Glutamatergic neuron (in vitro differentiated cells): ENCODE results near the gene CD200. TPM values are rescaled to one million over a fixed set of nuclear protein-coding genes. Genes with fewer than 3 reads are reported as not detected.
"Not testable (repeated sequence)": the region's sequence is repeated elsewhere in the genome, so short reads cannot be mapped to it uniquely, and the experiment has no call there.

ENCODE experiments used
- DNase-seq: peaks from one replicate; pipeline ENCODE4 v3.0.0; 2022
- H3K27ac Mint-ChIP-seq: one replicate; pipeline ENCODE4 v1.8.0; 2020; ENCODE audit warnings: mild to moderate bottlenecking, mixed read lengths, inconsistent platforms; ENCODE audit not compliant: unreplicated experiment
- H3K27me3 Mint-ChIP-seq: one replicate; pipeline ENCODE4 v1.8.0; 2020; ENCODE audit warnings: mild to moderate bottlenecking, moderate library complexity, mixed read lengths, inconsistent platforms; ENCODE audit not compliant: unreplicated experiment
- H3K36me3 Mint-ChIP-seq: one replicate; pipeline ENCODE4 v1.8.0; 2020; ENCODE audit warnings: mild to moderate bottlenecking, mixed read lengths, inconsistent platforms; ENCODE audit not compliant: unreplicated experiment
- H3K4me1 Mint-ChIP-seq: one replicate; pipeline ENCODE4 v1.8.0; 2020; ENCODE audit warnings: mild to moderate bottlenecking, low read depth, mixed read lengths, inconsistent platforms; ENCODE audit not compliant: unreplicated experiment
- H3K4me3 Mint-ChIP-seq: one replicate; pipeline ENCODE4 v1.8.0; 2020; ENCODE audit warnings: mild to moderate bottlenecking, mixed read lengths, inconsistent platforms; ENCODE audit not compliant: unreplicated experiment
- H3K9me3 Mint-ChIP-seq: one replicate; pipeline ENCODE4 v1.8.0; 2020; ENCODE audit warnings: mild to moderate bottlenecking, moderate library complexity, mixed read lengths, inconsistent platforms; ENCODE audit not compliant: unreplicated experiment
- total RNA-seq: library from RNA; stranded (reverse); fragmentation: NEBNext Ultra II Directional; extraction: Animal tissue kit (Norgen Biotek cat#: 25700); gene quantifications from one replicate; pipeline ENCODE4 v1.2.1, GENCODE V29; 2021; ENCODE audit not compliant: unreplicated experiment
- TF ChIP-seq, protein P1 (sequence below): fragments of 200-600 bp; sonication (generic); IDR thresholded peaks from one replicate; pipeline ENCODE4 v1.5.0; 2021; ENCODE audit not compliant: partially characterized antibody, unreplicated experiment

CD200 gene
- total RNA-seq, 1 donor from 2014 or later = 67.9 TPM

DNA sequence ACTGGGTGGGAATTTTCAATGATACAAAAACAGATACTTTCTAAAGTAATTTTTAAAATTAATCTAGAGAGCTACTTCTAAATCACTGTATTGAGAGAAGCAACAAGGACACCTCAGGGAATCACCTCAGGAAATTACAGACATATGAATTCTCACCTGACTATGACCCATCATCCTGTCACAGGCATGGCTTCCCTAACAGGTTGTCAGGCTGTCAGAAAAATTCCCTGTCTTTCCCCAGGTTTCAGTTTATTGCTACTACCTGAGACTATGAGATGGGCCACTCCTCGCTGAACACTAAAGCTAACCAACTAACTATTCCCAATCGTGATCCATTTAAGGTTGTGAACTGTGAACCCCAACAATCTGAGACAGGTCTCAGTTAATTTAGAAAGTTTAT lies 66.1 kb downstream of the CD200 start:
- H3K36me3 Mint-ChIP-seq = no peaks in the 10 kb centered on the region
- peaks cover 2% of the 10 kb centered on the region for H3K9me3 Mint-ChIP-seq
- peaks cover 2% of the 10 kb centered on the region for H3K27me3 Mint-ChIP-seq
- no peaks in the 10 kb centered on the region for H3K4me1 Mint-ChIP-seq
- no peak overlapping the region for H3K4me3 Mint-ChIP-seq
- no peak overlapping the region for H3K27ac Mint-ChIP-seq
- no peak for DNase-seq
- TF ChIP-seq, protein P1, sequence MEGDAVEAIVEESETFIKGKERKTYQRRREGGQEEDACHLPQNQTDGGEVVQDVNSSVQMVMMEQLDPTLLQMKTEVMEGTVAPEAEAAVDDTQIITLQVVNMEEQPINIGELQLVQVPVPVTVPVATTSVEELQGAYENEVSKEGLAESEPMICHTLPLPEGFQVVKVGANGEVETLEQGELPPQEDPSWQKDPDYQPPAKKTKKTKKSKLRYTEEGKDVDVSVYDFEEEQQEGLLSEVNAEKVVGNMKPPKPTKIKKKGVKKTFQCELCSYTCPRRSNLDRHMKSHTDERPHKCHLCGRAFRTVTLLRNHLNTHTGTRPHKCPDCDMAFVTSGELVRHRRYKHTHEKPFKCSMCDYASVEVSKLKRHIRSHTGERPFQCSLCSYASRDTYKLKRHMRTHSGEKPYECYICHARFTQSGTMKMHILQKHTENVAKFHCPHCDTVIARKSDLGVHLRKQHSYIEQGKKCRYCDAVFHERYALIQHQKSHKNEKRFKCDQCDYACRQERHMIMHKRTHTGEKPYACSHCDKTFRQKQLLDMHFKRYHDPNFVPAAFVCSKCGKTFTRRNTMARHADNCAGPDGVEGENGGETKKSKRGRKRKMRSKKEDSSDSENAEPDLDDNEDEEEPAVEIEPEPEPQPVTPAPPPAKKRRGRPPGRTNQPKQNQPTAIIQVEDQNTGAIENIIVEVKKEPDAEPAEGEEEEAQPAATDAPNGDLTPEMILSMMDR = no peak

DNA sequence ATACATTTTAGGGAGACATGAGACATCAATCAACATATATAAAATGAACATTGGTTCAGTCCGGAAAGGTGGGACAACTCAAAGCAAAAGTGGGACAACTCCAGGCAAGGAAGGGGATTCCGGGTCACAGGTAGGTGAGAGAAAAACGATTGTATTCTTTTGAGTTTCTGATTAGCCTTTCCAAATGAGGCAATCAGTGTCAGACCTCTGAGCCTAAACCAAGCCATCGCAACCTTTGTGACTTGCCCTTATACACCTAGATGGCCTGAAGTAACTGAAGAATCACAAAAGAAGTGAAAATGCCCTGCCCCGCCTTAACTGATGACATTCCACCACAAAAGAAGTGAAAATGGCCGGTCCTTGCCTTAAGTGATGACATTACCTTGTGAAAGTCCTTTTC lies 66.6 kb downstream of the CD200 start:
- not testable (repeated sequence) for DNase-seq, H3K4me1 Mint-ChIP-seq, H3K27ac Mint-ChIP-seq, H3K36me3 Mint-ChIP-seq, H3K27me3 Mint-ChIP-seq, H3K9me3 Mint-ChIP-seq, H3K4me3 Mint-ChIP-seq

DNA sequence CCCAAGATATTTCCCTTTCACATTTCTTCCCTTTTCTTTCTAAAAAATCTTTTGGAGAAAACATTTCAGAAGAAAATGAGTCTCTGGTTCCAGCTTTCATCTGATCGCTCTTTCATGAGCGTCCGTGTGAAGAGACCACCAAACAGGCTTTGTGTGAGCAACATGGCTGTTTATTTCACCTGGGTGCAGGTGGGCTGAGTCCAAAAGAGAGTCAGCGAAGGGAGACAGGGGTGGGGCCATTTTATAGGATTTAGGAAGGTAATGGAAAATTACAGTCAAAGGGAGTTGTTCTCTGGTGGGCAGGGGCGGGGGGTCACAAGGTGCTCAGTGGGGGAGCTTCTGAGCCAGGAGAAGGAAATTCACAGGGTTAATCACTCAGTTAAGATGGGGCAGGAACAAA lies 67.4 kb downstream of the CD200 start:
- H3K4me3 Mint-ChIP-seq, H3K9me3 Mint-ChIP-seq, H3K27ac Mint-ChIP-seq, H3K36me3 Mint-ChIP-seq, DNase-seq, H3K4me1 Mint-ChIP-seq, H3K27me3 Mint-ChIP-seq: not testable (repeated sequence)

DNA sequence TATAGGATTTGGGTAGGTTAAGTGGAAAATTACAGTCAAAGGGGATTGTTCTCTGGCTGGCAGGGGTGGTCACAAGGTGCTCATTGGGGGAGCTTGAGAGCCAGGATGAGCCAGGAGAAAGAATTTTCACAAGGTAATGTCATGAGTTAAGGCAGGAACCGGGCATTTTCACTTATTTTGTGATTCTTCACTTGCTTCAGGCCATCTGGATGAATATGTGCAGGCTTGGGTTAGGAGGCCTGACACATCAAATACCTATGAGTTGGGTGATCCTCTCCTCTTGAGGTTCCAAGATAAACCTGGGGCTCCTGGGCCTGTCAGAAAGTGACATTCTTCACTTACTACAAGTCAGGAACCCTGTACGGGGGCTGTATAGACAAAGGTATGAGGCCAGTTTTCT lies 68.7 kb downstream of the CD200 start:
- no peaks in the 10 kb centered on the region for H3K4me1 Mint-ChIP-seq
- DNase-seq = no peak
- no peak overlapping the region for H3K27ac Mint-ChIP-seq
- H3K4me3 Mint-ChIP-seq = no peak overlapping the region
- no peaks in the 10 kb centered on the region for H3K9me3 Mint-ChIP-seq
- H3K27me3 Mint-ChIP-seq = peaks cover 2% of the 10 kb centered on the region
- TF ChIP-seq, protein P1 = no peak
- no peaks in the 10 kb centered on the region for H3K36me3 Mint-ChIP-seq

DNA sequence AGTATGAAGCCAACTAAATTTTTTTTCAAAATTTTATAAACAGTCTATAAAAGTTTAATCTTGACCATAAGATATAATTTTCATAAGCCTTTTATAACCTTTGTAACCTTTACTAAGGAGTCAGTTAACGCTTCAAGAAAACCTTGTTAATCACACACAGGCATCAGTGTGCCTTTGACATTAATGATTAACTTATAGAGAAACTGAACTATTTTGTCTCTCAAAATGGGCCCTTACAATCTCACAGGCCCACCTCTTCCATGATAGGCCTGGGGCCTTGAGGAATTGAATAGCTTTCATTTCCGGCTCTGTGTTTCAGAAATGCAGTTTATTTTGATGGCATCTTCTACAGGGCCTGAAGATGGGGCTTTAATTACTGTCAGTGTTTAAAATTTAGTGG lies 70.1 kb downstream of the CD200 start:
- Mint-ChIP-seq H3K4me1 (no peaks in the 10 kb centered on the region), H3K36me3 (no peaks in the 10 kb centered on the region), H3K27me3 (peaks cover 2% of the 10 kb centered on the region), H3K4me3 (no peak overlapping the region), H3K9me3 (no peaks in the 10 kb centered on the region), H3K27ac (no peak overlapping the region)
- no peak for DNase-seq
- TF ChIP-seq, protein P1 = no peak

DNA sequence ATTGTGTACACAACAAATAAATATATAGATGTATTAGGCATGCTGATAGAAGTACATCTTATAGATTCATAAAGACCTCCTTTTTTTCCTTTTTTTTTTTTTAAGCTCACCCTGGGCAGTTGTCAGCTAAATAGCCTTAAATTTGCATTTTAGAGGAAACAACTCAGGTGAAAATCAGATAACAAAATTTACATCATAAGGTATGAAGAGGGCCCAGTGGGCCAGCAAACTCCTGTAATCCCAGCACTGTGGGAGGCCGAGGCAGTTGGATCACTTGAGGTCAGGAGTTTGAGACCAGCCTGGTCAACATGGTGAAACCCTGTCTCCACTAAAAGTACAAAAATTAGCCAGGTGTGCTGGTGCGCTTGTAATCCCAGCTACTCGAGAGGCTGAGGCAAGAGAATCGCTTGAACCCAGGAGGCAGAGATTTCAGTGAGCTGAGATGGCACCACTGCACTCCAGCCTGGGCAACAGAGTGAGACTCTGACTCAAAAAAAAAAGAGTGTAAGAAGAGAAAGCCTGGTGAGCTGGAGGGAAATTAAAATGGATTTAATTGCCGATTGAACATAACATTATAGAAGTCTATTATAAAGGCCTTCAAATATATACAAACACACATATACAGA lies 72.1 kb downstream of the CD200 start:
- not testable (repeated sequence) for H3K4me3 Mint-ChIP-seq, H3K9me3 Mint-ChIP-seq, H3K36me3 Mint-ChIP-seq, H3K27me3 Mint-ChIP-seq, DNase-seq, H3K4me1 Mint-ChIP-seq, H3K27ac Mint-ChIP-seq
